HG03432 (cell line): ENCODE measurements around the gene CRYBG1.

Source experiments
- ATAC-seq: cut with Tn5 transposase; IDR thresholded peaks from one replicate; pipeline ENCODE4 v1.9.1; 2021; ENCODE audit warnings: mild to moderate bottlenecking, moderate library complexity; ENCODE audit not compliant: unreplicated experiment

CRYBG1 gene

GRCh38 chr6:106522562-106523250 lies 162.2 kb downstream of the CRYBG1 start:
- no peak for ATAC-seq

GRCh38 chr6:106525107-106525881 lies 164.8 kb downstream of the CRYBG1 start:
- peak; percentile 39 for ATAC-seq

- no peak for ATAC-seq
Observed at GRCh38 chr6:106525882-106526275, 165.4 kb downstream of the CRYBG1 start.

- ATAC-seq: no peak
Observed at GRCh38 chr6:106527117-106527516, 166.6 kb downstream of the CRYBG1 start.

GRCh38 chr6:106527979-106528378 lies 167.5 kb downstream of the CRYBG1 start:
- ATAC-seq: no peak

- no peak for ATAC-seq
Observed at GRCh38 chr6:106528521-106528920, 168.0 kb downstream of the CRYBG1 start.

GRCh38 chr6:106529438-106529837 lies 168.9 kb downstream of the CRYBG1 start:
- ATAC-seq: no peak

GRCh38 chr6:106530026-106530425 lies 169.5 kb downstream of the CRYBG1 start:
- ATAC-seq: no peak

- ATAC-seq: no peak
Observed at GRCh38 chr6:106530502-106530901, 170.0 kb downstream of the CRYBG1 start.

GRCh38 chr6:106533054-106533453 lies 172.5 kb downstream of the CRYBG1 start:
- no peak for ATAC-seq

GRCh38 chr6:106534004-106534403 lies 173.5 kb downstream of the CRYBG1 start:
- ATAC-seq: no peak

GRCh38 chr6:106534564-106534982 lies 174.1 kb downstream of the CRYBG1 start:
- ATAC-seq: no peak

GRCh38 chr6:106535012-106535411 lies 174.5 kb downstream of the CRYBG1 start:
- no peak for ATAC-seq

GRCh38 chr6:106536357-106536756 lies 175.8 kb downstream of the CRYBG1 start:
- no peak for ATAC-seq

GRCh38 chr6:106536851-106537250 lies 176.3 kb downstream of the CRYBG1 start:
- no peak for ATAC-seq

GRCh38 chr6:106537662-106538061 lies 177.1 kb downstream of the CRYBG1 start:
- no peak for ATAC-seq

- no peak for ATAC-seq
Observed at GRCh38 chr6:106538145-106538544, 177.6 kb downstream of the CRYBG1 start.

- no peak for ATAC-seq
Observed at GRCh38 chr6:106539936-106540335, 179.4 kb downstream of the CRYBG1 start.

GRCh38 chr6:106540432-106540831 lies 179.9 kb downstream of the CRYBG1 start:
- ATAC-seq: no peak

GRCh38 chr6:106540907-106541306 lies 180.4 kb downstream of the CRYBG1 start:
- ATAC-seq: no peak

- ATAC-seq: no peak
Observed at GRCh38 chr6:106546261-106546690, 185.8 kb downstream of the CRYBG1 start.

GRCh38 chr6:106546691-106547414 lies 186.3 kb downstream of the CRYBG1 start:
- ATAC-seq: no peak
